ENCODE results near the gene ARL4D.

DNA sequence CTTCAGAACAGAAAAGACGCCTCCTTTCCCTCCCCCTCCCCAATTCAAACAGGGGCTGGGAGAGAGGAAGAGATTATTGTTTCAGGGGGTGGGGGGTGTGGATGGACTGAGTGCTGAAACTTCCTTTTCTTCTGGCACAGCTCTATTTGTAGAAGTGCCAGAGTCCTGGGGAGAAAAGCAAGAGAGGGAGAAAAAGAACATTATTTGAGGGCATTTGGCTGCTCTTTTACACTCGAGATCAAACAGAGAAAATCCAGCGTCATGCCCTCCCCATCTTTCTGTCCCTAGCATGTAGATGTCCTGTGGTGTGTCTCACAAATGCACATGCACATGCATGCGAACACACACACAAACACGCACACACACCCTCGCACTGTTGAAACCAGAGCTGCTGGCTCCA lies 13.0 kb downstream of the ARL4D start:
- TF ChIP-seq, protein P1, sequence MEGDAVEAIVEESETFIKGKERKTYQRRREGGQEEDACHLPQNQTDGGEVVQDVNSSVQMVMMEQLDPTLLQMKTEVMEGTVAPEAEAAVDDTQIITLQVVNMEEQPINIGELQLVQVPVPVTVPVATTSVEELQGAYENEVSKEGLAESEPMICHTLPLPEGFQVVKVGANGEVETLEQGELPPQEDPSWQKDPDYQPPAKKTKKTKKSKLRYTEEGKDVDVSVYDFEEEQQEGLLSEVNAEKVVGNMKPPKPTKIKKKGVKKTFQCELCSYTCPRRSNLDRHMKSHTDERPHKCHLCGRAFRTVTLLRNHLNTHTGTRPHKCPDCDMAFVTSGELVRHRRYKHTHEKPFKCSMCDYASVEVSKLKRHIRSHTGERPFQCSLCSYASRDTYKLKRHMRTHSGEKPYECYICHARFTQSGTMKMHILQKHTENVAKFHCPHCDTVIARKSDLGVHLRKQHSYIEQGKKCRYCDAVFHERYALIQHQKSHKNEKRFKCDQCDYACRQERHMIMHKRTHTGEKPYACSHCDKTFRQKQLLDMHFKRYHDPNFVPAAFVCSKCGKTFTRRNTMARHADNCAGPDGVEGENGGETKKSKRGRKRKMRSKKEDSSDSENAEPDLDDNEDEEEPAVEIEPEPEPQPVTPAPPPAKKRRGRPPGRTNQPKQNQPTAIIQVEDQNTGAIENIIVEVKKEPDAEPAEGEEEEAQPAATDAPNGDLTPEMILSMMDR (IDR thresholded peaks at IDR 0.05; ENCODE audit: extremely low read depth in 1 of 2, insufficient read depth in 1 of 2, low read depth in 1 of 2, low read length in 2 of 2), result no peak
- no peak for TF ChIP-seq POLR2A (IDR thresholded peaks at IDR 0.05; ENCODE audit: low read depth, low read length)
- TF ChIP-seq EZH2 (IDR thresholded peaks at IDR 0.05; ENCODE audit: borderline replicate concordance, low read depth, low read length, severe bottlenecking), result no peak
- no peak for TF ChIP-seq POLR2AphosphoS5 (IDR thresholded peaks at IDR 0.05; ENCODE audit: insufficient read depth, low read depth, low read length)
- TF ChIP-seq, protein P2, sequence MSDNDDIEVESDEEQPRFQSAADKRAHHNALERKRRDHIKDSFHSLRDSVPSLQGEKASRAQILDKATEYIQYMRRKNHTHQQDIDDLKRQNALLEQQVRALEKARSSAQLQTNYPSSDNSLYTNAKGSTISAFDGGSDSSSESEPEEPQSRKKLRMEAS (IDR thresholded peaks at IDR 0.05; ENCODE audit: insufficient read depth, insufficient read length), result no peak
- no peak for TF ChIP-seq MYC (IDR thresholded peaks at IDR 0.05; ENCODE audit: low read depth, low read length)
- no peak for TF ChIP-seq GATA2 (IDR thresholded peaks at IDR 0.05; ENCODE audit: insufficient read depth, insufficient read length, low read depth, low read length)
- no peak for TF ChIP-seq FOS (IDR thresholded peaks at IDR 0.05; ENCODE audit: borderline replicate concordance, insufficient read depth, low read length)
- TF ChIP-seq JUN (IDR thresholded peaks at IDR 0.05; ENCODE audit: borderline replicate concordance, insufficient read depth, insufficient read length, low read depth), result no peak

Measured in endothelial cell of umbilical vein (primary cell).